Measurements from ENCODE around the gene SRSF4.
A peak's percentile ranks its signal among the peaks of the same experiment; 100 is the strongest.

SRSF4 gene

GRCh38 chr1:29122682-29123052, 59.0 kb downstream of the SRSF4 start:
- Histone ChIP-seq H3K36me3 (ENCODE audit: control insufficient read depth, low read length) (no peaks in the 10 kb centered on the region), H3K9me2 (replicated peaks; ENCODE audit: control insufficient read depth, low read length) (no peaks in the 10 kb centered on the region), H3K4me2 (ENCODE audit: low read length) (no peak overlapping the region), H3K9me3 (ENCODE audit: control insufficient read depth, insufficient read depth, low read length) (no peaks in the 10 kb centered on the region), H3K27me3 (ENCODE audit: control insufficient read depth, low read length) (peaks cover 44% of the 10 kb centered on the region), H3K4me1 (ENCODE audit: control insufficient read depth, low read length) (peaks cover 12% of the 10 kb centered on the region), H4K20me1 (ENCODE audit: control insufficient read depth, insufficient read depth, low read depth, low read length) (0 out of 2 replicates have a peak, but pooled peaks cover 5% of the 10 kb centered on the region), H3K4me3 (ENCODE audit: low read length) (no peak overlapping the region), H3F3A (ENCODE audit: control insufficient read depth, insufficient read depth) (peaks cover 6% of the 10 kb centered on the region; the same call in 1 of the 2 replicates), H3K27ac (ENCODE audit: low read depth, low read length) (no peak overlapping the region), H3K79me2 (ENCODE audit: control insufficient read depth, low read length) (no peaks in the 10 kb centered on the region)
- TF ChIP-seq CTCF (IDR thresholded peaks at IDR 0.05; ENCODE audit: low read depth, low read length, poor library complexity, severe bottlenecking) (no peak), EZH2phosphoT487 (IDR thresholded peaks at IDR 0.05; ENCODE audit: borderline replicate concordance, low read length) (no peak)

- Histone ChIP-seq H3K27ac (ENCODE audit: low read depth, low read length) (no peak overlapping the region), H3F3A (ENCODE audit: control insufficient read depth, insufficient read depth) (peaks cover 6% of the 10 kb centered on the region; the same call in 1 of the 2 replicates), H3K36me3 (ENCODE audit: control insufficient read depth, low read length) (no peaks in the 10 kb centered on the region; the same call in 1 of the 2 replicates), H4K20me1 (ENCODE audit: control insufficient read depth, insufficient read depth, low read depth, low read length) (0 out of 2 replicates have a peak, but pooled peaks cover 5% of the 10 kb centered on the region), H3K9me2 (replicated peaks; ENCODE audit: control insufficient read depth, low read length) (no peaks in the 10 kb centered on the region), H3K4me1 (ENCODE audit: control insufficient read depth, low read length) (peaks cover 12% of the 10 kb centered on the region), H3K4me2 (ENCODE audit: low read length) (peak overlapping the region; percentile 19; the same call in 1 of the 2 replicates), H3K9me3 (ENCODE audit: control insufficient read depth, insufficient read depth, low read length) (no peaks in the 10 kb centered on the region), H3K27me3 (ENCODE audit: control insufficient read depth, low read length) (peaks cover 41% of the 10 kb centered on the region), H3K4me3 (ENCODE audit: low read length) (no peak overlapping the region), H3K79me2 (ENCODE audit: control insufficient read depth, low read length) (no peaks in the 10 kb centered on the region)
- TF ChIP-seq EZH2phosphoT487 (IDR thresholded peaks at IDR 0.05; ENCODE audit: borderline replicate concordance, low read length) = peak; percentile 90; the same call in 1 of the 2 replicates
- no peak for TF ChIP-seq CTCF (IDR thresholded peaks at IDR 0.05; ENCODE audit: low read depth, low read length, poor library complexity, severe bottlenecking)
These were observed 59.6 kb downstream of the SRSF4 start for GRCh38 chr1:29121936-29122681.

- TF ChIP-seq EZH2phosphoT487 (IDR thresholded peaks at IDR 0.05; ENCODE audit: borderline replicate concordance, low read length) = no peak
- TF ChIP-seq CTCF (IDR thresholded peaks at IDR 0.05; ENCODE audit: low read depth, low read length, poor library complexity, severe bottlenecking) = no peak
- Histone ChIP-seq H3K9me3 (ENCODE audit: control insufficient read depth, insufficient read depth, low read length) (no peaks in the 10 kb centered on the region), H3K36me3 (ENCODE audit: control insufficient read depth, low read length) (no peaks in the 10 kb centered on the region; the same call in none of the 2 replicates), H3K4me2 (ENCODE audit: low read length) (peak overlapping the region; percentile 25; the same call in 1 of the 2 replicates), H3K4me3 (ENCODE audit: low read length) (no peak overlapping the region), H3K27ac (ENCODE audit: low read depth, low read length) (no peak overlapping the region), H3K4me1 (ENCODE audit: control insufficient read depth, low read length) (peaks cover 12% of the 10 kb centered on the region), H3K9me2 (replicated peaks; ENCODE audit: control insufficient read depth, low read length) (no peaks in the 10 kb centered on the region), H4K20me1 (ENCODE audit: control insufficient read depth, insufficient read depth, low read depth, low read length) (0 out of 2 replicates have a peak, but pooled peaks cover 5% of the 10 kb centered on the region), H3K27me3 (ENCODE audit: control insufficient read depth, low read length) (peaks cover 41% of the 10 kb centered on the region), H3K79me2 (ENCODE audit: control insufficient read depth, low read length) (no peaks in the 10 kb centered on the region), H3F3A (ENCODE audit: control insufficient read depth, insufficient read depth) (peaks cover 6% of the 10 kb centered on the region; the same call in 1 of the 2 replicates)
These were observed 60.2 kb downstream of the SRSF4 start for GRCh38 chr1:29121516-29121935.
